SK-N-SH (cell line): ENCODE results near the gene HTR1B. TPM values are rescaled to one million over a fixed set of nuclear protein-coding genes. Genes with fewer than 3 reads are reported as not detected.

Source experiments
- CTCF ChIA-PET: fragments of 300-600, 350-600 bp; formaldehyde crosslinking; extraction: SDS; loops from one replicate; lab custom pipeline; 2021; lab: Yijun Ruan, JAX
- POLR2A ChIA-PET: fragments of 350-600 bp; sonication (Branson Sonifier 250); formaldehyde crosslinking; extraction: SDS; loops from one replicate; lab custom pipeline; 2020; ENCODE audit warnings: antibody characterized with exemption, inconsistent platforms; lab: Yijun Ruan, JAX
- DNase-seq: peaks from one replicate; pipeline ENCODE4 v3.0.0; 2012
- H2AFZ ChIP-seq: fragments of 200-600 bp; sonication (generic); 2 replicates; pipeline ENCODE4 v1.8.1; 2016; ENCODE audit warnings: antibody characterized with exemption, mild to moderate bottlenecking, low read depth
- H3F3A ChIP-seq: fragments of 200-600 bp; sonication (generic); replicated peaks from 2 replicates; pipeline ENCODE3; 2016; ENCODE audit warnings: antibody characterized with exemption, mild to moderate bottlenecking; ENCODE audit not compliant: insufficient read depth
- H3K27ac ChIP-seq, 2 experiments: fragments of 200-500 bp in 1 of 2; fragments of 200-600 bp in 1 of 2; sonication (Bioruptor generic) in 1 of 2; sonication (generic), shearing (Covaris generic) in 1 of 2; 2 replicates each; pipeline versions ENCODE4 v1.5.1 to v1.6.1; 2014 to 2016; ENCODE audit warnings: low read depth in 2 of 2, inconsistent platforms in 1 of 2, low read length in 1 of 2, mild to moderate bottlenecking in 1 of 2, mixed read lengths in 1 of 2
- H3K27me3 ChIP-seq: fragments of 200-600 bp; sonication (generic), shearing (Covaris generic); 2 replicates; pipeline ENCODE4 v1.6.1; 2016; ENCODE audit warnings: mixed run types; ENCODE audit not compliant: insufficient read depth
- H3K36me3 ChIP-seq, 2 experiments: fragments of 200-500 bp in 1 of 2; fragments of 200-600 bp in 1 of 2; sonication (Bioruptor generic) in 1 of 2; sonication (generic) in 1 of 2; replicated peaks in 1 of 2; 2 replicates each; pipeline versions ENCODE3 to v1.5.1; 2014 to 2016; ENCODE audit warnings: low read length in 1 of 2, mild to moderate bottlenecking in 1 of 2; ENCODE audit not compliant: insufficient read depth in 2 of 2, control insufficient read depth in 1 of 2
- H3K4me1 ChIP-seq, 2 experiments: fragments of 200-500 bp in 1 of 2; fragments of 200-600 bp in 1 of 2; sonication (Bioruptor generic) in 1 of 2; sonication (generic), shearing (Covaris generic) in 1 of 2; 2 replicates each; pipeline versions ENCODE4 v1.5.1 to v1.6.1; 2014 to 2016; ENCODE audit warnings: low read depth in 1 of 2, low read length in 1 of 2, mixed run types in 1 of 2; ENCODE audit not compliant: insufficient read depth in 2 of 2, control insufficient read depth in 1 of 2
- H3K4me2 ChIP-seq: fragments of 200-600 bp; sonication (generic), shearing (Covaris generic); 2 replicates; pipeline ENCODE4 v1.6.1; 2017; ENCODE audit warnings: mixed run types
- H3K4me3 ChIP-seq, 2 experiments: fragments of 200-500 bp in 1 of 2; fragments of 200-600 bp in 1 of 2; sonication (Bioruptor generic) in 1 of 2; sonication (generic), shearing (Covaris generic) in 1 of 2; 2 replicates each; pipeline versions ENCODE4 v1.5.1 to v1.8.1; 2014 to 2016; ENCODE audit warnings: low read depth in 2 of 2, inconsistent platforms in 1 of 2, low read length in 1 of 2, mild to moderate bottlenecking in 1 of 2, mixed read lengths in 1 of 2, moderate library complexity in 1 of 2
- H3K79me2 ChIP-seq: fragments of 200-600 bp; sonication (generic); 2 replicates; pipeline ENCODE4 v1.8.1; 2017; ENCODE audit warnings: mild to moderate bottlenecking; ENCODE audit not compliant: insufficient read depth
- H3K9ac ChIP-seq: fragments of 200-600 bp; sonication (generic); 2 replicates; pipeline ENCODE4 v1.6.1; 2017; ENCODE audit warnings: mixed run types
- H3K9me2 ChIP-seq: fragments of 200-600 bp; sonication (generic); 2 replicates; pipeline ENCODE4 v1.6.1; 2017; ENCODE audit warnings: mixed run types
- H3K9me3 ChIP-seq: fragments of 200-600 bp; sonication (generic); 2 replicates; pipeline ENCODE4 v1.6.1; 2017; ENCODE audit warnings: mixed run types, mild to moderate bottlenecking, moderate library complexity
- H4K20me1 ChIP-seq: fragments of 200-600 bp; sonication (generic); 2 replicates; pipeline ENCODE4 v1.6.1; 2017; ENCODE audit warnings: mild to moderate bottlenecking, mixed run types; ENCODE audit not compliant: insufficient read depth
- FOXM1 ChIP-seq: IDR thresholded peaks from 2 replicates; pipeline ENCODE4 v1.4.0; 2012; ENCODE audit warnings: low read depth, mild to moderate bottlenecking
- GATA2 ChIP-seq: sonication (generic); formaldehyde crosslinking; IDR thresholded peaks from 2 replicates; pipeline ENCODE4 v1.5.0; 2020; ENCODE audit warnings: mild to moderate bottlenecking, missing genetic modification reagents
- JUND ChIP-seq: IDR thresholded peaks from 2 replicates; pipeline ENCODE4 v1.4.0; 2012
- RCOR1 ChIP-seq: fragments of 150-350 bp; IDR thresholded peaks from 2 replicates; pipeline ENCODE4 v1.6.1; 2017; ENCODE audit warnings: antibody characterized with exemption, low read length
- SMC3 ChIP-seq: IDR thresholded peaks from 2 replicates; pipeline ENCODE4 v1.6.1; 2012; ENCODE audit warnings: low read depth, low read length, improper control_type of control experiment
- TAF1 ChIP-seq: IDR thresholded peaks from 2 replicates; pipeline ENCODE4 v1.6.1; 2012; ENCODE audit warnings: low read depth, mild to moderate bottlenecking, low read length, moderate library complexity, borderline replicate concordance
- YY1 ChIP-seq: IDR thresholded peaks from 2 replicates; pipeline ENCODE4 v1.4.0; 2012; ENCODE audit warnings: low read depth, mild to moderate bottlenecking
- WGBS: methylation state at CpG from one replicate; pipeline ENCODE4 v1.1.6; 2017; ENCODE audit warnings: low lambda C conversion rate; 5-methylcytosine and 5-hydroxymethylcytosine counted together
- polyA plus RNA-seq, 3 experiments: library from polyadenylated mRNA; depleted of rRNA; stranded (reverse); fragments of >200 nt; gene quantifications; 2 replicates each; pipeline ENCODE4 v1.2.3, GENCODE V29; 2012
- TF ChIP-seq, protein P1 (sequence below): IDR thresholded peaks from 2 replicates; pipeline ENCODE4 v1.4.0; 2012; ENCODE audit warnings: low read depth, borderline replicate concordance
- TF ChIP-seq, protein P2 (sequence below): IDR thresholded peaks from 2 replicates; pipeline ENCODE4 v1.4.0; 2012; ENCODE audit warnings: low read depth, borderline replicate concordance

Gene HTR1B
- polyA plus RNA-seq, 1 of the 3 experiments (the other 2 are of a cell fraction) = 0.76 TPM

DNA sequence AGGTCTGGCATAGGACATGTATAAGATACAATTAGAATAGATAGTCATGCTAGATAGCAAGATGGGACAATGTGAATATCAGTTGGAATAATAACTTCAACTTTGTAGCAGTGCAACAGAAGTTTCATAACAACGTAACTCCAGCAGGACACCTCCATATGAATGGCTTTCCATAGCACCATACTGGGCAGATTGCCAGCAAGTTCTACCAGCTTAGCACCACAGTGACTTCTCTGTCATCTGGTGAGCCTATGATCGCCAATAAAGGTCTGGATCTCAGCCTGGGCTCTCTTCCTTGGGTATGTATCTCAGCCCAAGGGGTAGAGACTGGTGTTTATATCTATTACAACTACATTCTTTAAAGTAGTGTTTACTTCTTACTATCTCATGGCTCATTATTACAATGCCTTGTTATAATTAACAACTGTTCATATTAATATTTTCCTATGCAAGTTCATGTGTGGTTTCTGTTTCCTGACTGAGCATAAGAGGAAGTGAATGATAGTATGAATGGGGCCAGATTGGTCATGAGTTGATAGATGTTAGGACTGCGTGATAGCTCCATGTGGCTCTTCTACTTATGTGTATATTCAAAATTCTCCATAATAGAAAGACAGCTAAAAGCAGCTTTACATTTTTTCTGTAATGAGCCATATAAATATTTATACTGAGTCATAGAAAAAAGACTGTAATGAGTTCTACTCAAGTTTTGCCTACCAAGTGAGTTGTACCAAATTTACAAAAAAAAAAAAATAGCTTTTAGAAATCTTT, 22.9 kb downstream of the HTR1B start (continued):
- TF ChIP-seq GATA2 (CRISPR knock-in tag) (no peak), SMC3 (no peak)
- TF ChIP-seq, all 33 proteins: peak for 0

DNA sequence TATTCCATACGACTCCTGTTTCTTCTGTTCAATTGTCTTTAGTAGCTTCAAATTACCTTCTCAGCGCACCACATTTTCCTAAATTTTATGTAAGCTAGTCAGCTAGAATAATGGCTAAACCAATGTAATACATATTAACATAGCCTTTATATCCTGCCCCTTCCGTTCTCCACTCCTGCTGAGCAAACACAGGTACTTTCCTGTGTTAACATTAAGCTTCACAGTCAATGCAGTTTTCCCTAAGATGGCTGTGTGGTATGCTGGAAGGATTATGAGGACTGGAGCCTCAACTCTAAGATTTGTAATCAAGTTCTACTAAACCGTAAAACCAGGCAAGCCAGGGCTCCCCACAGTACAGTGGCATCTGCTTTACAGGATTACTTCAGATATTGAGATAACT, 29.4 kb downstream of the HTR1B start:
- Histone ChIP-seq H3K9me3 (no peaks in the 10 kb centered on the region), H3K36me3 (no peaks in the 10 kb centered on the region), H2AFZ (no peak overlapping the region), H3K27ac (no peak overlapping the region), H3K4me1 (no peaks in the 10 kb centered on the region), H3K27me3 (no peaks in the 10 kb centered on the region), H3K9me2 (no peaks in the 10 kb centered on the region), H3K9ac (no peak overlapping the region), H3K4me2 (no peak overlapping the region), H3K4me3 (no peak overlapping the region), H4K20me1 (no peaks in the 10 kb centered on the region), H3F3A (no peaks in the 10 kb centered on the region), H3K79me2 (no peaks in the 10 kb centered on the region)
- ChIA-PET POLR2A (no interaction called here), CTCF (no interaction called here)
- DNase-seq = no peak
- 69% methylated on average over 4 of the region's 4 CpGs for WGBS
- TF ChIP-seq, protein P1, sequence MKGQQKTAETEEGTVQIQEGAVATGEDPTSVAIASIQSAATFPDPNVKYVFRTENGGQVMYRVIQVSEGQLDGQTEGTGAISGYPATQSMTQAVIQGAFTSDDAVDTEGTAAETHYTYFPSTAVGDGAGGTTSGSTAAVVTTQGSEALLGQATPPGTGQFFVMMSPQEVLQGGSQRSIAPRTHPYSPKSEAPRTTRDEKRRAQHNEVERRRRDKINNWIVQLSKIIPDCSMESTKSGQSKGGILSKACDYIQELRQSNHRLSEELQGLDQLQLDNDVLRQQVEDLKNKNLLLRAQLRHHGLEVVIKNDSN = no peak
- no peak for TF ChIP-seq RCOR1

DNA sequence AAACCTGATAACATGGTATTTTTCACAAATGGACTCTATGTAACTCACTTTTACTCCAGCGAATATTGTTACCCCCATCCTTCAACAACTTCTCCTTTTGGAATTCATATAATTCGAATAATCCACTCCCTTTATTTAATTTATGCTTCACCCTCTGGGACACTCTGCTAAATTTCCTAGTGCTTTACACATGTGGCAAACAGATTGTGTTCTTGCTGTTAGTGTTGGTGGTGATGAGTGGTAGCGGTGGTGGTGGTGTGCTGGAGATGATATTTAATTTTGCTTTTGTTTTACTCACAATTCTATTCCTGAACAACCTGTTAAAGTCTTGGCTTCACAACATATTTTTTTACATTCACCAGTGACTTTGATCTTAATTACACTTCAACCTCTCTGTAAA, 32.8 kb downstream of the HTR1B start:
- Histone ChIP-seq H3F3A (no peaks in the 10 kb centered on the region), H3K27ac (no peak overlapping the region), H3K36me3 (no peaks in the 10 kb centered on the region), H3K27me3 (no peaks in the 10 kb centered on the region), H3K9me2 (no peaks in the 10 kb centered on the region), H3K79me2 (no peaks in the 10 kb centered on the region), H3K4me2 (no peak overlapping the region), H3K9ac (no peak overlapping the region), H3K9me3 (no peaks in the 10 kb centered on the region), H2AFZ (no peak overlapping the region), H4K20me1 (no peaks in the 10 kb centered on the region), H3K4me3 (no peak overlapping the region), H3K4me1 (no peaks in the 10 kb centered on the region)
- CTCF ChIA-PET = no interaction called here
- DNase-seq = no peak
- WGBS = 31% methylated on average over 3 of the region's 3 CpGs
- TF ChIP-seq, protein P2, sequence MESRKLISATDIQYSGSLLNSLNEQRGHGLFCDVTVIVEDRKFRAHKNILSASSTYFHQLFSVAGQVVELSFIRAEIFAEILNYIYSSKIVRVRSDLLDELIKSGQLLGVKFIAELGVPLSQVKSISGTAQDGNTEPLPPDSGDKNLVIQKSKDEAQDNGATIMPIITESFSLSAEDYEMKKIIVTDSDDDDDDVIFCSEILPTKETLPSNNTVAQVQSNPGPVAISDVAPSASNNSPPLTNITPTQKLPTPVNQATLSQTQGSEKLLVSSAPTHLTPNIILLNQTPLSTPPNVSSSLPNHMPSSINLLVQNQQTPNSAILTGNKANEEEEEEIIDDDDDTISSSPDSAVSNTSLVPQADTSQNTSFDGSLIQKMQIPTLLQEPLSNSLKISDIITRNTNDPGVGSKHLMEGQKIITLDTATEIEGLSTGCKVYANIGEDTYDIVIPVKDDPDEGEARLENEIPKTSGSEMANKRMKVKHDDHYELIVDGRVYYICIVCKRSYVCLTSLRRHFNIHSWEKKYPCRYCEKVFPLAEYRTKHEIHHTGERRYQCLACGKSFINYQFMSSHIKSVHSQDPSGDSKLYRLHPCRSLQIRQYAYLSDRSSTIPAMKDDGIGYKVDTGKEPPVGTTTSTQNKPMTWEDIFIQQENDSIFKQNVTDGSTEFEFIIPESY = no peak
- TF ChIP-seq YY1 (no peak), TAF1 (no peak), JUND (no peak), FOXM1 (no peak)
- POLR2A ChIA-PET = no interaction called here
